Measurements from ENCODE around the gene SNRPD2.
"Not testable (repeated sequence)": the region's sequence is repeated elsewhere in the genome, so short reads cannot be mapped to it uniquely, and the experiment has no call there.

SNRPD2 gene

DNA sequence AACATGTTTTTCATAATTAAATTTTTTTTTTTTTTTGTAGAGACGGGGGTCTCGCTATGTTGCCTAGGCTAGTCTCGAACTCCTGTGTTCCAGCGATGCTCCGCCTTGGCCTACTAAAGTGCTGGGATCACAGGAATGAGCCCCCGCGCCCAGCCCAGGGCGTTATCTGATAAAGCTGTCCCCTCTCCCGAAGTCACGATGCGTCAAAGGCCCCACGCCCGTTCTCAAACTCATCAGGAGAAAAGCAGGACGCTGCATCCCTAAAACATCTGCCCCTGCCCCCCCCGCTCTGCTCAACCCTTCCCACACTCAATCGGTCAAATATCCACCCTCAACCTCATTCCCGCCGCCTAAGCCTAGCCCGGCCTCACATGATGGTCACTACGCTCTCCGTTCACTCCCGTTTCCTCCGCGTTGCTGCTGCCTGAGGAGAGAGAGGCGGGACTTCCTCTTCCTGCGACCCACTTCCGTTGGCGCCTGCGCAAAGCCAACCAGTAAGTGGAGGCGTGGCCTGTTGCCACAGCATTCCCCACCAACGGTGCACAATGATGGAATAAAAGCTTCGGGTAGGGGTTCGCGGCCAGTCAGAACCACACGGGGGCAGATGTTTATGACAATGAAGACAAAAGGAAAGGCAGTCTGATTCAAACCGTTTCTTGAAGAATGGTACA, at the start of gene SNRPD2:
SNRPD2 (minus strand) TSS at position 438 of the 671 bp plus-strand sequence; CDS start at position 373, 65 bp downstream.
- peak; percentile 87 for DNase-seq (ENCODE audit: low read depth)

DNA sequence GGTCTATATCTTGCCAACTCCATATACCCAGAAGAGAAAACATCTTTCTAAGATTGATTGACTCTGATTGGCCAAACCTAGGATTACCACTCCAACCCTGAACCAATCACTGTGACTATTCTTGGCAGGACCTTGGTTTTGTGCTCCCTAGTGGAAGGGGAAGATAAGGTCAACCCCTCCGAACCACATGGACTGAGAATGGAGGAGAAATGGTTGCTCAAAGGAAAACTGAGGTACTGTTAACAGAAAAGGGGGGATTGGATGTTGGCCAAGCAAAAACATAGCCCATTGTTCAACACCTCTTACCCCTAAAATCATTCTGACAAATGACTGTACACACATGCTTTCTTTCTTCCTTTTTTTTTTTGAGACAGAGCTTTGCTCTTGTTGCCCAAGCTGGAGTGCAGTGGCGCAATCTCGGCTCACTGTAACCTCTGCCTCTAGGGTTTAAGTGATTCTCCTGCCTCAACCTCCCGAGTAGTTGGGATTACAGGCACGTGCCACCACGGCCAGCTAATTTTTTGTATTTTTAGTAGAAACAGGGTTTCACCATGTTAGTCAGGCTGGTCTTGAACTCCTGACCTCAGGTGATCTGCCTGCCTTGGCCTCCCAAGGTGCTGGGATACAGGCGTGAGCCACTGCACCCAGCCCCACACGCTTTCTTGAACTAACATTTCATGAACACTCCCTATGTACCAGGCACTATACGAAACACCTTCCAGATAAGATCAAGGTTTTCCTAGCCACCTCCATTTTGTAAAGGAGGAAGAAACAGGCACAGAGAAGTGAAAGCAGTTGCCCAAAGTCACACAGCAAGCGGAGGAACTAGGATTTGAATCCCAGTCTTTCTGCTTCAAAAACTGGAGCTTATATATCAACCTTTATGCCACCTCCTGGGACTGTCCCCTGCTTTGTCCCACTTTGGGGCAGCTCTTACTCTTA, 48.0 kb upstream of the SNRPD2 start:
- no peak for DNase-seq (ENCODE audit: low read depth)

- no peak for DNase-seq (ENCODE audit: low read depth)
Measured at GRCh38 chr19:45733160-45733810, 41.5 kb upstream of the SNRPD2 start, which contains the start of gene MEIOSIN. MEIOSIN (plus strand) TSS chr19:45733439; CDS start chr19:45735377, 1,938 bp downstream.

GRCh38 chr19:45730368-45731288, 38.9 kb upstream of the SNRPD2 start, which contains the start of gene FBXO46:
FBXO46 (minus strand) TSS chr19:45730896; CDS start chr19:45713495, 17,401 bp downstream.
- DNase-seq (ENCODE audit: low read depth): peak; percentile 89

GRCh38 chr19:45729800-45730290, 38.1 kb upstream of the SNRPD2 start:
- DNase-seq (ENCODE audit: low read depth): no peak

DNA sequence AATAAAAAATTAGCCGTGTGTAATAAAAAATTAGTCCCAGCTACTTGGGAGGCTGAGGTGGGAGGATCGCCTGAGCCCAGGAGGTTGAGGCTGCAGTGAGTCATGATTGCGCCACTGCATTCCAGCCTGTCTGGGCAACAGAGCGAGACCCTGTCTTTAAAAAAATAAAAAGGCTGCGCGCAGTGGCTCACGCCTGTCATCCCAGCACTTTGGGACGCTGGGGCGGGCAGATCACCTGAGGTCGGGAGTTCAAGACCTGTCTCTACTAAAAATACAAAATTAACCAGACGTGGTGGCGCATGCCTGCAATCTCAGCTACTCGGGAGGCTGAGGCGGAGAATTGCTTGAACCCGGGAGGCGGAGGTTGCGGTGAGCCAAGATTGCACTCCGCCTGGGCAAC, 36.9 kb upstream of the SNRPD2 start:
- DNase-seq (ENCODE audit: low read depth): not testable (repeated sequence)

DNA sequence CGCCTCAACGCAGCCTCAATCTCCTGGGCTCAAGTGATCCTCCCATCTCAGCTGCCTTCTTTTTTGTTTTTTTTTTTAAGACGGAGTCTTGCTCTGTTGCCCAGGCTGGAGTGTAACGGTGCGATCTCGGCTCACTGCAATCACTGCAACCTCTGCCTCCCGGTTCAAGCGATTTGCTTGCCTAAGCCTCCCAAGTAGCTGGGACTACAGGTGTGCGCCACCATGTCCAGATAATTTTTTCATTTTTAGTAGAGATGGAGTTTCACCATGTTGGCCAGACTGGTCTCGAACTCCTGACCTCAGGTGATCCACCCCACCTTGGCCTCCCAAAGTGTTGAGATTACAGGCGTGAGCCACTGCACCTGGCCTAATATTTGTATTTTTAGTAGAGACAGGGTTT, 28.3 kb upstream of the SNRPD2 start:
- not testable (repeated sequence) for DNase-seq (ENCODE audit: low read depth)

- no peak for DNase-seq (ENCODE audit: low read depth)
Measured at GRCh38 chr19:45717983-45718650, 26.4 kb upstream of the SNRPD2 start.

- peak; percentile 95 for DNase-seq (ENCODE audit: low read depth)
Measured at GRCh38 chr19:45717131-45717982, 25.6 kb upstream of the SNRPD2 start.

DNA sequence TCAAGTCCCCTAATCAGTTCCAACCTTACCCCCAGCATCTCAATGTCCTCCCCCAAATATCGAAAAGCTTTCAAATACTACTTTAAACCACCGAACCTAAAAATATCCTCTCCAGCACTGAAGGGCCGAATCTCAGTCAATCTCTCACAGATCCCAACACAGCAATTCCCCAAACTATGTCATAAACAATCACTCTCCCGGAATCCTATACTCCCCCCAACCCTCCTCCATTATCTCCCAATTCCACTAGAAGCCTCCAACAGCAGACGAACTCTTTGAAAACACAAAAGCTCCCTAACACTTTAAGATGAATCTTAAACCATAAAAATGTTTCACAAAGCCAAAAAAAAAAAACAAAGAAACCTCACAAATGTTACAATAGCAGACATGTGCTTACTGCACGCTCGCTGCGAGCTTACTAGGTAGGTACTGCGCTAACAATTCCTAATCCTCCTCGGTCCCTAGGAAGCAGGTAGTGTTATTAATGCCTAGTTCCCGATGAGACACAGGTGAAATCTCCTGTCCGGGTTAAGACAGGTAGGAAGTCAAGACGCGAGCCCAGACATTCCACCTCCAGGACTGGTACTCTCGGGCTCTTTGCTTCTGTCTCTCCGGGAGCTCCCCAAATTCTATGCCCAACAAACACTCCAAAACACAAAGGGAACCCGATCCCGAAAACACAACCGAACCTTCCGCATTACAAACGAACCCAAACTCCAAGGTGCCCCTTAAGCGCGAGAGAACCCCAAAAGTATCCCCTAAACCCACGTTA, 24.8 kb upstream of the SNRPD2 start:
- DNase-seq (ENCODE audit: low read depth): no peak

DNA sequence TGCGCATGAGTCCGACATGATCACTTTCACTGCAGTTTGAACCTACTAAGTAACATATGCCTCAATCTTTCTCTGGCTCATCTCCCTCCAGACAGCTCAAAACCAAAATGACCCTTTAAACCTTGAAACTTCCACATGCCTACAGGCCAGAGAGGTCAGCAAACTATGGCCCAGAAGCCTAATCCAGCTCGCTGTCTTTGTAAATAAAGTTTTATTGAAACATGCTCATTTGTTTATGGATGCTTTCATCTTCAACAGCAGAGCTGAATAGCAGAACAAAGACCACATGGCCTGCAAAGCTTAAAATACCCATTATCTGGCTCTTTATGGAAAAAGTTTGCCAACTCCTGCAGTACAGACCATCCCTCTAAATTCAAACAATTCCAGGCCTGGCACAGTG, 23.4 kb upstream of the SNRPD2 start:
- no peak for DNase-seq (ENCODE audit: low read depth)

DNA sequence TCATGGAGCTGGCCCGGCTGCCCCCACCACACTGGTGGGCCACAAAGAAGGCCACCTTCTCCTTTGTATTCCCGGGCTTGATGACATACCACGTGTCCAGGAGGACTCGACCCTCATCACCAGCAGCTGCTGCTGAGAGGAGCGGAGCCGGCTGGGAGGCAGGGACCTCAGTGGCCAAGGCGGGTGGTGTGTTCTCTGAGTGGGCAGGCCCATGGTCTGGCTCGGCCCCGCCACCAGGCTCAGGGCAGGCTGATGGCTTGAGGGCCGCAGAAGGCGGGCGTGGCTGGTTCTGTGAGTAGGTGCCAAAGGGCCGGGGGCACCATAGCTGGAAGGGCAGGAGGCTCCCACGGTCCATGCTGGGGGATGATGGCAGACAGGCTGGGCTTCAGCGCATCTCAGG, 21.4 kb upstream of the SNRPD2 start:
- no peak for DNase-seq (ENCODE audit: low read depth)

DNA sequence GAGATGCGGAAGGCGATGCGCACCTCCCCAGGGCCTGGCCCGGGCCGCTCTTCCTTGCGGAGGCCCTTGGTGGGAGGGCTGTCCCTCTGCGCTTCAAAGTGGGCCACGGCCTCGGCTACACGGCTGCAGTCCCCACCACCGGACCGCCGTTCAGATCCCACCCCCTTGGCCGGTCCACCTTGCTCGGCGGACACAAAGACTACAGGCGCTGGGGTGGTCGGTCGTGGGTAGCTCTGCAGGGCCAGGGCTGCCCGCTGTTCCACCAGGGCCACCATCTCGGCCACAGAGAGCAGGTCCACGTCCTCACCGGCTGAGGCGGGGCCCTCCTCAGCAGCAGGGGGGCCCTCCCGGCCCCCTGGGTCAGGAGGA, 20.9 kb upstream of the SNRPD2 start:
- no peak for DNase-seq (ENCODE audit: low read depth)

DNA sequence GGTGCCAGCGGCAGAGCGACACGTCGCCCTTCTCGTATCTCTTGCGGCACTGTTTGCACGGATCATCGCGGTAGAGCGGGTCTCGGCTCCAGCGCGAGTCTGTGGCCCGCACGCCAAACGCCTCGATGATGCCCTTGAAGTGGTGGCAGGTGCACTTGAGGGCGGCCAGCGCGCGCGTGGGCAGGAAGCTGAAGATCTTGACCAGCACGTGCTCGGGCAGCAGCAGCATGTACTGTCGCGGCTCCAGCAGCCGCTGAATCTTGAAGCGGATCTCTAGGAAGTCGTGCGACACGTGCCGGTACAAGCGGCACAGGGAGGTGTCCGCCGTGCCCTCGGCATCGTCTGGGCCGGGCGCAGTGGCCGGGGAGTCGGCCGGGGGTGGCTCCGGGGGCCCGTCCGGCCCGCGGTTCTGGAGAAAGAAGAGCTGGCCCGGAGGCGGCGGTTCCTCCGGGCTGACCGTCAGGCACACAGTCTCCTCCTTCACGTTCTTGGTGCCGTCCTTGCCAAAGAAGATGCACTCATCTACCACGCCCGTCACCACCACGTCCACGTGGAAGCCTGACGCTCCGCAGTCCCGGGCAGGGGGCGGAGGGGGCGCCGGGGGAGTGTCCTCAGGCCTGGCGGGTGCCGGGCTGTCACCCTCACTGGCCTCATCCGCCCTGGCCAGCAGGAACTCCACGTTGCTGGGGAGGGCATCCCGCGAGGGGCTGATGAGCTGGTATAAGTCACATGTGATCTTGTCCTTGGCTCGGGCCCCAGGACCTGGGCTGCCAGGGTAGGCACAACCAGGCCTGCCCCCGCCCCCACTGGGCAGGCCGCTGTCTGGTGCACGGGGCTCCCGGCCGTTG, 20.3 kb upstream of the SNRPD2 start:
- DNase-seq (ENCODE audit: low read depth): no peak

GRCh38 chr19:45710356-45711130, 18.8 kb upstream of the SNRPD2 start:
- no peak for DNase-seq (ENCODE audit: low read depth)

GRCh38 chr19:45705710-45706415, 14.1 kb upstream of the SNRPD2 start:
- DNase-seq (ENCODE audit: low read depth): no peak

Measured in activated T-helper 9 cell treated with anti-CD3 and anti-CD28 coated beads, Interleukin-2, amount 50 U/mL, for 16 hours (primary cell).